Measurements from ENCODE around the gene FAM114A2. TPM values are rescaled to one million over a fixed set of nuclear protein-coding genes. Genes with fewer than 3 reads are reported as not detected.
A peak's percentile ranks its signal among the peaks of the same experiment; 100 is the strongest.

Gene FAM114A2
- total RNA-seq, 1 donor from 2014 or later, result 32.3 TPM

DNA sequence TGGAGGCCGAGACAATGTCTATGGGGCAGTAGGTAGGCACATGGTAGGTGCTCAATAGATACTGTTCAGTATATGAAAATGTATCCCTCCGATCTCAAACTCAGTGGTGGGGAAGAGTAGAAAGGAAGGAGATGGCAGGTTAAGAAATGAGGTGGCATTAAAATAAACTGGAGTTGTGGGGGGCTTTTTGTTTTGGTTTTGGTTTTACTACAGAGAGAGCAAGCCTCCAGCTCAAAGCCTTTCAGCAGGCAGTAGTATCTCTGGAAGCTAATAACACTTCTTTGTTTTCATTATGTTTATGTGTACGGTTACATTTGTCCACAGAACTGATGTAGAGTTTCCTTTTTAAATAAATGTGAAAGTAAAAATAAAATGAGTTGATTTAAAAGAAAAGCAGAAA, 8.6 kb upstream of the FAM114A2 start:
- Histone ChIP-seq H3K9me3 (replicated peaks) (no peaks in the 10 kb centered on the region), H3K4me1 (peaks cover 62% of the 10 kb centered on the region), H3K27ac (replicated peaks) (no peak overlapping the region), H3K27me3 (ENCODE audit: low read depth) (no peaks in the 10 kb centered on the region), H3K4me3 (no peak overlapping the region), H3K36me3 (peaks cover 22% of the 10 kb centered on the region)
- intact Hi-C loops (cut with micrococcal nuclease), result no loop called here
- no peak for DNase-seq
- TF ChIP-seq, protein P1, sequence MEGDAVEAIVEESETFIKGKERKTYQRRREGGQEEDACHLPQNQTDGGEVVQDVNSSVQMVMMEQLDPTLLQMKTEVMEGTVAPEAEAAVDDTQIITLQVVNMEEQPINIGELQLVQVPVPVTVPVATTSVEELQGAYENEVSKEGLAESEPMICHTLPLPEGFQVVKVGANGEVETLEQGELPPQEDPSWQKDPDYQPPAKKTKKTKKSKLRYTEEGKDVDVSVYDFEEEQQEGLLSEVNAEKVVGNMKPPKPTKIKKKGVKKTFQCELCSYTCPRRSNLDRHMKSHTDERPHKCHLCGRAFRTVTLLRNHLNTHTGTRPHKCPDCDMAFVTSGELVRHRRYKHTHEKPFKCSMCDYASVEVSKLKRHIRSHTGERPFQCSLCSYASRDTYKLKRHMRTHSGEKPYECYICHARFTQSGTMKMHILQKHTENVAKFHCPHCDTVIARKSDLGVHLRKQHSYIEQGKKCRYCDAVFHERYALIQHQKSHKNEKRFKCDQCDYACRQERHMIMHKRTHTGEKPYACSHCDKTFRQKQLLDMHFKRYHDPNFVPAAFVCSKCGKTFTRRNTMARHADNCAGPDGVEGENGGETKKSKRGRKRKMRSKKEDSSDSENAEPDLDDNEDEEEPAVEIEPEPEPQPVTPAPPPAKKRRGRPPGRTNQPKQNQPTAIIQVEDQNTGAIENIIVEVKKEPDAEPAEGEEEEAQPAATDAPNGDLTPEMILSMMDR (IDR thresholded peaks at IDR 0.05; ENCODE audit: borderline replicate concordance), result no peak

DNA sequence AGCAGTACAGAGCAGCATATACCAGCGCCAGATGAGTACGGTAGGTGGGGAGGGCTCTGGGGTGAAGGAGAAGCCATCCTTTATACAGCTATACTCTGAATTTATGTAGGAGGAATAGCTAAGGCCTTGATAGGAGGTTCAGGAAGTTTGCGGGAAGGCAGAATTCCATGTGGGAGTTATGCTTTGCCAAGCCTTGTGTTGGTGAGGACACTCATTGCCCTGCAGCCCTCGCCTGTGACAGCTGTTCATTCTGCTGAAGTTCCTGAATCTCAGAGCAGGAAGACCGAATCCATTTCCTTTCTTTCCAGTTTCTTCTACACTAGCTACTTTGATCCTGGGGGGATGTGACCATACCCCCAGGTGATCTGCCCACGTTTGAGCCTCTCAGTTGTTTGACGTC, 7.8 kb upstream of the FAM114A2 start:
- Histone ChIP-seq H3K27ac (replicated peaks) (no peak overlapping the region), H3K4me1 (peaks cover 71% of the 10 kb centered on the region), H3K4me3 (no peak overlapping the region), H3K36me3 (peaks cover 16% of the 10 kb centered on the region), H3K27me3 (ENCODE audit: low read depth) (no peaks in the 10 kb centered on the region), H3K9me3 (replicated peaks) (no peaks in the 10 kb centered on the region)
- DNase-seq, result no peak
- TF ChIP-seq, protein P1 (IDR thresholded peaks at IDR 0.05; ENCODE audit: borderline replicate concordance), result no peak
- intact Hi-C loops (cut with micrococcal nuclease), result no loop called here

DNA sequence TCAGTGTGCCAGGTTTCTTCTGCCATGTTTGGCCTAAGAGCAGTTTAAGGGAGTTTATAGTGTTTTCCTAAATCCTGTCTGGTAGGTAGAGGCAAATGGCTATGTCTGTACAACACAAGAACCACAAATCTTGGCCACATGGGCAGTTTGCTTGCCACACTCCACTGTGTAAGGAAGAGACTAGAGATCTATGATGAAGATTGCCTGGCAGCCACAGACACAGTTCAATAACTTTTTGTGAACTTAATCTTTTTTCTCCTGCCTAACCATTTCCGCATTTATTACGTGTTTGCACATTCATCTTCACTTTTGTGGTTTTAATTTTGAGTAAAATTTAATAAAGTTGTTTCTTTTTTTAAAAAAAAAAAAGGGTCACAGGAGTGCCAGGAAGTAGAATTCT, 5.9 kb upstream of the FAM114A2 start:
- Histone ChIP-seq H3K4me3 (no peak overlapping the region), H3K9me3 (replicated peaks) (no peaks in the 10 kb centered on the region), H3K27me3 (ENCODE audit: low read depth) (no peaks in the 10 kb centered on the region), H3K27ac (replicated peaks) (no peak overlapping the region), H3K4me1 (peaks cover 89% of the 10 kb centered on the region), H3K36me3 (no peaks in the 10 kb centered on the region)
- TF ChIP-seq, protein P1 (IDR thresholded peaks at IDR 0.05; ENCODE audit: borderline replicate concordance), result no peak
- intact Hi-C loops (cut with micrococcal nuclease), result no loop called here
- DNase-seq, result no peak

DNA sequence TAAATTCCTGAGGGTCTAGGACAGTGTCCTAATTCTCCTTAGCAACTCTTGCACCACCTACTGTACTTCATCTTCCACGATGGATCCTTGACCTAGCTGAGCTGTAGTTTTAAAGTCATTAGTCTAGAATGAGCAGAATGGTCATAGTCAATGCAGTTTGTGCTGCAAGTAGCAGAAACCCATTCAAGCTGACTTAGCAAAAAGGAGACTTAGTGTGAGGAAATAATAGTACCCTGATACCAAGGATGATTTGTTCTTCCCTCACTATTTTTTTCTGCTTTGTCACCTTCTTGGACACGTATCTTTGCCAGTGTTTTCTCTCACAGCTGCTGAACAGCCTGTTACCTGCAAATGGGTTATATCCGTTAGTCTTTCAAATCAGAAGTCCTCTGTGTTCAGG, 5.4 kb upstream of the FAM114A2 start:
- Histone ChIP-seq H3K27ac (replicated peaks) (no peak overlapping the region), H3K4me3 (no peak overlapping the region), H3K9me3 (replicated peaks) (no peaks in the 10 kb centered on the region), H3K4me1 (peaks cover 90% of the 10 kb centered on the region), H3K27me3 (ENCODE audit: low read depth) (no peaks in the 10 kb centered on the region), H3K36me3 (no peaks in the 10 kb centered on the region)
- TF ChIP-seq, protein P1 (IDR thresholded peaks at IDR 0.05; ENCODE audit: borderline replicate concordance), result no peak
- intact Hi-C loops (cut with micrococcal nuclease), result no loop called here
- DNase-seq, result no peak

DNA sequence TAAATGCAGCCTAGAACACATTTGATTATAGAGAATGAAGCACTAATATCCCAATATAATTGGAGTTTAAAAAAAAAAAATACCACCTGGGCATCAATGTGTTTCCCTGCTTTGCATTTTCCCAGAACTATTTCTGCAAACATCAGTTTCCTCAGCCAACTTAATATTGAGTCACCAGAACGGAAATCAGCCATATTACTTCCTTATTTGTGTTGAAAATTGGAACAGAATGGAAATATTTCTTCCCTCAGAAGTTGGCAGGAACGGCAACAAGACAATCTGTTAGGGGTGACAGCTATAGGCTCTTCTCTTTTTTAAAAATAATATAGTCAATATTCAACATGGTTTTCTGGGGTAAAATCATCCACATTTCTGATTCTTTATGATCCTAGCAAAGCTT, 4.1 kb upstream of the FAM114A2 start:
- intact Hi-C loops (cut with micrococcal nuclease), result no loop called here
- no peak for DNase-seq

More for the DNA sequence above, 4.1 kb upstream of the FAM114A2 start:
- Histone ChIP-seq H3K27ac (replicated peaks) (peak overlapping the region; percentile 47), H3K36me3 (no peaks in the 10 kb centered on the region), H3K27me3 (ENCODE audit: low read depth) (no peaks in the 10 kb centered on the region), H3K4me3 (no peak overlapping the region), H3K4me1 (peaks cover 88% of the 10 kb centered on the region), H3K9me3 (replicated peaks) (no peaks in the 10 kb centered on the region)
- TF ChIP-seq, protein P1 (IDR thresholded peaks at IDR 0.05; ENCODE audit: borderline replicate concordance), result no peak

All from left ventricle myocardium inferior (tissue), 1 donor.